Natural killer cell treated with Interleukin-12 subunit alpha and Interleukin-12 subunit beta and Interleukin-15 and Interleukin-18, amount 100 ng/mL, for 72 hours (primary cell): ENCODE measurements around the gene KCTD15. TPM values are rescaled to one million over a fixed set of nuclear protein-coding genes. Genes with fewer than 3 reads are reported as not detected.
A peak's percentile ranks its signal among the peaks of the same experiment; 100 is the strongest.

ENCODE experiments used
- ATAC-seq, 2 donors: fragments of 150-1000 bp; cut with Tn5 transposase in 1 of 2; sonication (Bioruptor Pico), chemical (Tn5 transposase) in 1 of 2; 2 replicates each; pipeline ENCODE4 v1.10.0; 2021
- DNase-seq: peaks from one replicate; pipeline ENCODE4 v3.0.0; 2022; ENCODE audit warnings: low spot score
- H3K27ac Mint-ChIP-seq, 2 donors: 1 replicate in 1 of 2; 2 replicates in 1 of 2; pipeline ENCODE4 v1.8.0; 2022; ENCODE audit warnings: mixed read lengths in 2 of 2, mild to moderate bottlenecking in 1 of 2, moderate library complexity in 1 of 2
- H3K27me3 Mint-ChIP-seq, 2 donors: 1 replicate in 1 of 2; 2 replicates in 1 of 2; pipeline ENCODE4 v1.8.0; 2022; ENCODE audit warnings: mixed read lengths in 2 of 2
- H3K36me3 Mint-ChIP-seq: one replicate; pipeline ENCODE4 v1.8.0; 2022; ENCODE audit warnings: mixed read lengths
- H3K4me1 Mint-ChIP-seq, 2 donors: 1 replicate in 1 of 2; 2 replicates in 1 of 2; pipeline ENCODE4 v1.8.0; 2022; ENCODE audit warnings: low read depth in 2 of 2, mixed read lengths in 2 of 2, mild to moderate bottlenecking in 1 of 2
- H3K4me3 Mint-ChIP-seq: one replicate; pipeline ENCODE4 v1.8.0; 2022; ENCODE audit warnings: mixed read lengths
- H3K9me3 Mint-ChIP-seq: 2 replicates; pipeline ENCODE4 v1.8.0; 2022; ENCODE audit warnings: mixed read lengths
- total RNA-seq, 2 donors: library from RNA; stranded (reverse); gene quantifications; one replicate each; pipeline ENCODE4 v1.2.3, GENCODE V29; 2022

Gene KCTD15
- total RNA-seq, 2 donors from 2014 or later: 0.59 to 3.4 TPM

DNA sequence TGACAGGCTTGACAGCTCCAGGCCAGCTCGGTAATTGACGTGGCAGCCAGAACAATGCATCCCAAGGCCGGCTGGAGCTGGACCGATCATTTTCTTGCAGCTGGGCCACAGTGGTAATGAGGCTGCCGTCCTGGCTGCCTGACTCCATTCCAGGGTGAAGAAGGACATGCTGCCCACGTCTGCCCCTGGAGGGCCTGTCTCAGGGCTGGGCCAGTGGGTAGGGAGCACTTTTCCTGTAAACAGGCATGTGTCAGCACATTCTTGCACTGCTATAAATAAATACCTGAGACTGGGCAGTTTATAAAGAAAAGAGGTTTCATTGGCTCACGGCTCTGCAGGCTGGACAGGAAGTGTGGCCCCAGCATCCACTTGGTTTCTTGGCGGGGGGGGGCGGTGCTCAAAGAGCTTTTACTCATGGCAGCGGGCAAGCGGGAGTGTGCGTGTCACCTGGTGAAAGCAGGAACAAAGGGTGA is 38.1 kb upstream of the KCTD15 start:
- Mint-ChIP-seq H3K27ac (no peak overlapping the region), H3K9me3 (no peaks in the 10 kb centered on the region), H3K4me1 (no peaks in the 10 kb centered on the region), H3K27me3 (peaks cover 9 to 14% of the 10 kb centered on the region in 2 donors), H3K4me3 (no peak overlapping the region), H3K36me3 (no peaks in the 10 kb centered on the region)
- ATAC-seq: no peak
- no peak for DNase-seq

DNA sequence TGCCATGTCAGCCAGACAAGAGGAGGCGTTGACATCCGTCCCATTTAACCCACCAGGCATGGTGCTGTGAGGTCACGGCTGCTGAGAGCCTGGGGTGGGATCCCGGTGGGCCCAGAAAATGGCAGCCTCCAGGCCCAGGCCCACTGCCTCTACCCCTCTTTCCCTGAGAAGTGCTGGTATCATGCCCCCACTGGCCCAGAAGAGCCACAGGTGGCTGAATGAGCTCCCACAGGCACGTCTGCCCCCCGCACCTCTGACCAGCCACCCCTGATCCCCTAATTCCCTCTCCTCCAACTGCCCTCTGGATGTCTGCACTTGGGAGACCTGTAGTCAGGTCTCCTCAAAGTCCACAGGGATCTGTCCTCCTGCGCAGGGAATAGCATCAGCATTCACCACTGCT is 37.3 kb upstream of the KCTD15 start:
- no peak for ATAC-seq
- no peak for DNase-seq
- Mint-ChIP-seq H3K36me3 (no peaks in the 10 kb centered on the region), H3K9me3 (no peaks in the 10 kb centered on the region), H3K27ac (no peak overlapping the region), H3K4me1 (no peaks in the 10 kb centered on the region), H3K4me3 (no peak overlapping the region), H3K27me3 (peaks cover 9 to 14% of the 10 kb centered on the region in 2 donors)

DNA sequence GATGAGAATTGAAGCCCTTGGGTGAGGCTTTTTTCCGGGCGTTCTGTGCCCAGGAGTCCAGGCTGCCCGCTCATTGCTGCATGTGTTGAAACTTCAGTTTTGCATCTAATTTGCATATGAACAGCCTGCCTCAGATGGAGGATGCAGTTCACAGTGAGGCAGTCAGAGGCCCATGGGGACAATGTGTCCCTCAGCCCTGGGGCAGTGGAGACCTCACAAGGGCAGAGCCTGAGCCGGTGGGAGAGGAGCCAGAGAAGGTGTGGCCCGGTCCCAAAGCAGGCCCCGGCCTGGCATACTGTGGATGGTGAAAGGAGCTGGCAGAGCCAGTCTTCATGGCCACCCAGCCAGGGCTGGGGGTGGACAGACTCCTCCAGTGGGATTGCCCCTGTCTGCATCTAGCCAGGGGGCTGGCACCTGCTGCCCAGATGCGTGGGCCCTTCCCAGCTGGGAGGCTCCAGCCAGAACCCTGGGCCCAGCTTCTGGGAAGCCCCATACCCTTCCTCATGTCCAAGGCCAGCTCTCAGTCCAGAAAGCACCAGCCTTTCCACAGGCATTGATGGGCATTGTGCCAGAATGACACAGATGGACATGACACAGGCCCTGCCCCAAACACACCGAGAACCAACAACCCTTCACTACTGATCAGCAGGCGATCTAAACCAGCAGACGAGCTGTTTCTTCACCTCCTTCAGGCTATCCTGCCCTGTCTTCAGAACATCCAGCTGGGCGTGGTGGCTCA is 32.9 kb upstream of the KCTD15 start:
- no peaks in the 10 kb centered on the region for H3K36me3 Mint-ChIP-seq
- H3K9me3 Mint-ChIP-seq: no peaks in the 10 kb centered on the region
- DNase-seq (no peak), ATAC-seq (no peak)
- H3K27ac Mint-ChIP-seq: no peak overlapping the region
- no peaks in the 10 kb centered on the region for H3K4me1 Mint-ChIP-seq
- H3K4me3 Mint-ChIP-seq: no peak overlapping the region
- peaks cover 14% of the 10 kb centered on the region in 2 donors for H3K27me3 Mint-ChIP-seq

DNA sequence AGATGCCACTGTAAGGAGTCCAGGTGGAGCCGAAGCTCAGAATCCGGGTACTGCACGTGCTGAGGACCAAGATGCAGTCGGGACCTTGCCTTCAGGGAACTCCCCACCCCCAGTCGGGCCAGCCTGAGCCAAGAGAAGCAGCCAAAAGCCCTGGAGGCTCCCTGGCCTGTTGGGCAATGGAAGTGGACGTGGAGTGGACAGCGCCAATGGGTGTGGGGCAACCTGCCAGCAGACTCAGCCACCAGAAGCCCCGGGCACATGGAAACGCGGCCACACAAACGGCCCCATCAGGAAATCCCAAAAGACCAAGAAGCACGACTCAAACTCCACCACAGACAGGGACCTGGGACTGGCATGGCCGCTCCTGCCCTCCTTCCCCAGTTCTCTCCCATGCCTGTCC is 30.0 kb upstream of the KCTD15 start:
- H3K27ac Mint-ChIP-seq: no peak overlapping the region
- DNase-seq: no peak
- H3K36me3 Mint-ChIP-seq: no peaks in the 10 kb centered on the region
- peaks cover 0 to 14% of the 10 kb centered on the region in 2 donors for H3K27me3 Mint-ChIP-seq
- no peaks in the 10 kb centered on the region for H3K9me3 Mint-ChIP-seq
- no peak overlapping the region for H3K4me3 Mint-ChIP-seq
- H3K4me1 Mint-ChIP-seq: no peaks in the 10 kb centered on the region
- no peak for ATAC-seq

DNA sequence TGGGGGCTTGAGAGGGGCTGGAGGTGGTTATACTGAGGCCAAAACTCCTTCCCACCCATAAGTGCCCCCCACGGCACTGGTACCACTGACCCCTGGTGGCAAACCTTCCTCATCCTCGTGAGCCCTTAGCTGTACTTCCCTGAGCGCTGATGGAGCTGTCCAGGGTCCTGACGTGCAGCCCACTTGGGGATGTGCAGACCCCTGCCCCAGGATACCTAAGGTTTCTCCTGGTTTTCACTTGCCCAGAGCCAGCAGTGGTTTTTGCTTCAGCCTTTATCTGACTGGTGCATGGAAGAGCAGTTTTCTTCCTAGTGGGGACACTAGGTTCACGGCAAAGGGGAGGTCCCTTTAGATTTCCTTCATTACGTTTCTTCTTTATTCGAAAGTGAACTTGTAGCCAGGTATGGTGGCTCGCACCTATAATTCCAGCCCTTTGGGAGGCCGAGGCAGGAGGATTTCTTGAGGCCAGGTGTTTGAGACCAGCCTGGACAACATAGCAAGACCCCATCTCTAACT is 28.7 kb upstream of the KCTD15 start:
- H3K27me3 Mint-ChIP-seq: peaks cover 0 to 14% of the 10 kb centered on the region in 2 donors
- H3K27ac Mint-ChIP-seq: no peak overlapping the region
- no peaks in the 10 kb centered on the region for H3K4me1 Mint-ChIP-seq
- no peak for ATAC-seq
- no peaks in the 10 kb centered on the region for H3K9me3 Mint-ChIP-seq
- DNase-seq: no peak
- H3K36me3 Mint-ChIP-seq: no peaks in the 10 kb centered on the region
- H3K4me3 Mint-ChIP-seq: no peak overlapping the region

DNA sequence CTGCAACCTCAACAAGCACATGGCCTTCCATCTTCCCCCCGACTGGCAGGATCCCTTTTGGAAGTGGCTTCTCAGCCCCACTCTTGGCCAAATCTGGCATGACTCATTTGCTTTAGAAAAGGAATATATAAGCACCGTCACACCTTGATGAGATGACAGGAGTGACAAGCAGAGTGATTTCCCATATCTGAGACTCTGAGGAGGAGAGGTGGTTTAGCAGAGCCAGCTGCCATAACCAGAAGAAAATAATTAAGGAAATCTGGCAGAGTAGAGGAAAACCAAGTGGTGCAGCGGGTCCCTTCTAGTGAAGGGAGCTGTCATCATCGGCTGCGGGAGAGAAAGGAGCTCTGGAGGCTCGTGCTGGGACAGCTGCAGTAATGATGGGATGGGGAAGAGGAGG is 27.5 kb upstream of the KCTD15 start:
- Mint-ChIP-seq H3K4me3 (no peak overlapping the region), H3K27me3 (peaks cover 0 to 14% of the 10 kb centered on the region in 2 donors), H3K4me1 (no peaks in the 10 kb centered on the region), H3K27ac (no peak overlapping the region), H3K36me3 (no peaks in the 10 kb centered on the region), H3K9me3 (no peaks in the 10 kb centered on the region)
- ATAC-seq: no peak
- no peak for DNase-seq

DNA sequence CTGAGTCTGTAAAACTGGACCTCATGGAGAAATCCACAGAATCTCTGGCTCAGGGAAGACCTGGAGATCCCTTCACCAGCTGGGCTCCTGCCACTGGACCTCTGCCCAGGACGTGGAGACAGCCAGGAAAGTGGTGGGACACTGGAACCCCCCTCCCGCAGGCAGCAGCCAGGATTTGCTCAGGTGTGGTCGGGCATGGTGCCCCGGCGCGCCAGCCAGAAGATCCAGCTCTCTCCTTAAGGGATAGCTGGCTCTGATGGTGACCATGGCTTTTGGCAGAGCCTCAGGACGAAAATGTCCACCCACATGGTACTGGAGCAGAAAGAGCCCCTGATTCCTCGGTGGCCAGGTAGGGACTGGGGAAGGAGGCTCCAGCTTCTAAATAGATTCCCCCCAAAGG is 26.6 kb upstream of the KCTD15 start:
- H3K27me3 Mint-ChIP-seq: peaks cover 0 to 12% of the 10 kb centered on the region in 2 donors
- no peaks in the 10 kb centered on the region for H3K4me1 Mint-ChIP-seq
- H3K4me3 Mint-ChIP-seq: no peak overlapping the region
- no peak overlapping the region for H3K27ac Mint-ChIP-seq
- H3K36me3 Mint-ChIP-seq: no peaks in the 10 kb centered on the region
- DNase-seq (no peak), ATAC-seq (no peak)
- H3K9me3 Mint-ChIP-seq: no peaks in the 10 kb centered on the region

DNA sequence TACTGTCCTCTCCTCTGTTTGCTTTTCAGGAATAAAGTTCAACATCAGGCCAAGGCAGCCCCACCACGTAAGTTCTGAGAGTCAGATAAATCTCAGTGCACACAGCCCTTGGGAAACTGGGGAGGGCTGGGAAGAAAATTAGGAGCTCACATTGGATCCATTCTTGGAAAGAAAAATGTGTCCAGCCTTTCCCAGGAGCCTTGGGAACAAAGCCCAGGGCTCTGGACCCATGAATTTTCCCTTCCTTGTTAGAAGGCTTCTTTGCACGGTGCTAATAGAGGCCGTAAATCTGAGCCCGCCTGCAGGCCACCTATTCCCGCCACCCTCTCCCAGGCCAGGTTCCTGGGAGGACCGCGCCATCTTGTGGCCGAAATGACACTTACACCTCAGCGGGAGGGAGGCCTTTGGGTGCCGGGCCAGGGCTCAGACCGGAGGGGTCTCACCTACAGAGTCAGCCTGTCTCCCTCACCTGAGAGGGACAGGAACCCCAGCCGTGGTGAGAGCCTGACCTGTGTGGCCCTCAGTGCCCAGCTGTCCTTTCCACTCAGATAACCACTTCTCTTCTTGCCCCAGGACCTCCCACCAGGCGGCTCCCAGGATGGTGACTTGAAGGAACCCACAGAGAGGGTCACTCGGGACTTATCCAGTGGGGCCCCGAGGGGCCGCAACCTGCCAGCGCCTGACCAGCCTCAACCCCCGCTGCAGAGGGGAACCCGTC is 25.1 kb upstream of the KCTD15 start:
- no peak for DNase-seq
- no peaks in the 10 kb centered on the region for H3K36me3 Mint-ChIP-seq
- no peak overlapping the region for H3K4me3 Mint-ChIP-seq
- H3K27ac Mint-ChIP-seq: no peak overlapping the region
- peak; percentile 34 to 58 for ATAC-seq
- peaks cover 0 to 4% of the 10 kb centered on the region in 2 donors for H3K4me1 Mint-ChIP-seq
- peaks cover 7 to 13% of the 10 kb centered on the region in 2 donors for H3K27me3 Mint-ChIP-seq
- H3K9me3 Mint-ChIP-seq: no peaks in the 10 kb centered on the region

DNA sequence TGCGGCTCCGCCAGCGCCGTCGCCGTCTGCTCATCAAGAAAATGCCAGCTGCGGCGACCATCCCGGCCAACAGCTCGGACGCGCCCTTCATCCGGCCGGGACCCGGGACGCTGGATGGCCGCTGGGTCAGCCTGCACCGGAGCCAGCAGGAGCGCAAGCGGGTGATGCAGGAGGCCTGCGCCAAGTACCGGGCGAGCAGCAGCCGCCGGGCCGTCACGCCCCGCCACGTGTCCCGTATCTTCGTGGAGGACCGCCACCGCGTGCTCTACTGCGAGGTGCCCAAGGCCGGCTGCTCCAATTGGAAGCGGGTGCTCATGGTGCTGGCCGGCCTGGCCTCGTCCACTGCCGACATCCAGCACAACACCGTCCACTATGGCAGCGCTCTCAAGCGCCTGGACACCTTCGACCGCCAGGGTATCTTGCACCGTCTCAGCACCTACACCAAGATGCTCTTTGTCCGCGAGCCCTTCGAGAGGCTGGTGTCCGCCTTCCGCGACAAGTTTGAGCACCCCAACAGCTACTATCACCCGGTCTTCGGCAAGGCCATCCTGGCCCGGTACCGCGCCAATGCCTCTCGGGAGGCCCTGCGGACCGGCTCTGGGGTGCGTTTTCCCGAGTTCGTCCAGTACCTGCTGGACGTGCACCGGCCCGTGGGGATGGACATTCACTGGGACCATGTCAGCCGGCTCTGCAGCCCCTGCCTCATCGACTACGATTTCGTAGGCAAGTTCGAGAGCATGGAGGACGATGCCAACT is 24.4 kb upstream of the KCTD15 start:
- Mint-ChIP-seq H3K9me3 (no peaks in the 10 kb centered on the region), H3K27ac (no peak overlapping the region), H3K4me1 (peaks cover 0 to 4% of the 10 kb centered on the region in 2 donors), H3K36me3 (no peaks in the 10 kb centered on the region), H3K4me3 (no peak overlapping the region), H3K27me3 (peaks cover 7 to 13% of the 10 kb centered on the region in 2 donors)
- DNase-seq (no peak), ATAC-seq (no peak)

DNA sequence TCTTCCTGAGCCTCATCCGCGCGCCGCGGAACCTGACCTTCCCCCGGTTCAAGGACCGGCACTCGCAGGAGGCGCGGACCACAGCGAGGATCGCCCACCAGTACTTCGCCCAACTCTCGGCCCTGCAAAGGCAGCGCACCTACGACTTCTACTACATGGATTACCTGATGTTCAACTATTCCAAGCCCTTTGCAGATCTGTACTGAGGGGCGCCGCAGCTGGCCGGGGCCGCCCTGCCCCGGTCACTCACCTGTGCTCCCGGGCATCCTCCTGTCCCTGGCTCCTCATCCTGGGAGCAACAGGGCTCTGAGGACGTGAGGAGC is 23.9 kb upstream of the KCTD15 start:
- no peaks in the 10 kb centered on the region for H3K36me3 Mint-ChIP-seq

DNA sequence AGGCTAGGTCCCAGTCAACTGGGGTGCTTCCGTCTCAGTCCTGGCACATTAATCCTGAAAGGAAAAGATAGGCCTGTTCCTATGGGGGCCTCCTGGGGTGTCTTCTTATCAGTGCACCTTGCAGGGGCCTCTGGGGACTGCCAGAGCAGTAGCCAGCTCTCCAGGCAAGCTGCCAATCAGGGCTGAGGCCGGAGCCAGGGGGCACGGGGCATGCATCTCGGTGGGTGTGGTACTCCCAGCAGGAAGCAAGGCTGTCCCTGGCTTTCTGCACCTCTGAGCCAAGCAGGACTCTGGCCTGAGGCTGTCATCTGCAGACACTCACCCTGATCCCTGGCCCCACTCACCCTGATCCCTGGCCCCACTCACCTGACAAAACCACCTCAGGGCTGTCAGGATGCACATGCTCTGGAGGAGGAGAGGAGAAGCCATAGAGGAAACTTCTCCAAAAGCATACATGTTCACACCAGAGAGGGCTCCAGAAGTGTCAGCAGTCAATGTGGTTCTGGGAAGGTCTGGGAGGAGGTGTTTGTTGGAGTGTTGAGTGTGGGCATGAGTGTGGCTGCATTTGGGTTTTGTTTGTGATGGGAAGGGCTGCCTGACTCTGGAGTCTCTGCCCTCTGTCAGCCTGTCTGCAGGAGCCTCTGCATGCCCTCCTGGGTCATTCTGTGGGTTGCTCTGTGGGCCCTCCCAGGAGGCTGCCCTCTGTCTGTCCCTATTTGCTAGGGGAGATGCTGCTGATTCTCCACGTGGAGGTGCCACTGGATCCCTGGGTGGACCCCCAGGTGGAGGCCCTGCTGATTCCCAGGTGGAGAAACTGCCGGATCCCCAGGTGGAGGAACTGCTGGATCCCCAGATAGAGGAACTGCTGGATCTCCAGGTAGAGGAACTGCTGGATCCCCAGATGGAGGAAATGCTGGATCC is 22.7 kb upstream of the KCTD15 start:
- no peaks in the 10 kb centered on the region for H3K9me3 Mint-ChIP-seq
- no peaks in the 10 kb centered on the region for H3K36me3 Mint-ChIP-seq
- H3K27me3 Mint-ChIP-seq: peaks cover 16 to 19% of the 10 kb centered on the region in 2 donors
- H3K4me1 Mint-ChIP-seq: peaks cover 8 to 11% of the 10 kb centered on the region in 2 donors
- ATAC-seq (no peak), DNase-seq (no peak)
- H3K4me3 Mint-ChIP-seq: no peak overlapping the region
- no peak overlapping the region for H3K27ac Mint-ChIP-seq

More for the DNA sequence above, 23.9 kb upstream of the KCTD15 start:
- H3K9me3 Mint-ChIP-seq: no peaks in the 10 kb centered on the region
- ATAC-seq: no peak
- no peak overlapping the region for H3K27ac Mint-ChIP-seq
- H3K27me3 Mint-ChIP-seq: peaks cover 7 to 13% of the 10 kb centered on the region in 2 donors
- peaks cover 0 to 4% of the 10 kb centered on the region in 2 donors for H3K4me1 Mint-ChIP-seq
- no peak for DNase-seq
- H3K4me3 Mint-ChIP-seq: no peak overlapping the region

DNA sequence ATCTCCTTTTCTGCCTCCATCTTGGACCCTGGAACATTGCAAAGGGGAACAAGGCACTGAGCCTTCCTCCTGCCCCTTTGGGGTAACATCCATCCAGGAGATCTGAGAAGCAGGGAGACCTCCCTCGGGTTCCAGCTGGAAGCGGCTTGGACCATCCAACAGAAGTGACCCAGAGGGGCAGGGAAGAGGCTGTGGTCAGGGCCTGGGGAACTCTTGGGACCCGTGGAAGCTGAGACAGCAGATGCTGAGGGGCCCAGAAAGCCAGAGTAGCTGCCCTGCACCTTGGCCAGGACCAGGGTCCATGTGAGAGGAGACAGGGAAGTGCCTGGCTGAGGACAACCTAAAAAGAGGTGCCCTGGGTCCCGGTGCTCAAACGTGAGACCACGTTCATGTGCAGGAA is 21.9 kb upstream of the KCTD15 start:
- no peak overlapping the region for H3K27ac Mint-ChIP-seq
- no peak for DNase-seq
- H3K27me3 Mint-ChIP-seq: peaks cover 24% of the 10 kb centered on the region in 2 donors
- H3K4me3 Mint-ChIP-seq: no peak overlapping the region
- H3K36me3 Mint-ChIP-seq: no peaks in the 10 kb centered on the region
- H3K9me3 Mint-ChIP-seq: no peaks in the 10 kb centered on the region
- no peak for ATAC-seq
- H3K4me1 Mint-ChIP-seq: peaks cover 12 to 14% of the 10 kb centered on the region in 2 donors
